HFF-Myc (cell line): ENCODE measurements around the gene FETUB.
"Not testable (repeated sequence)": the region's sequence is repeated elsewhere in the genome, so short reads cannot be mapped to it uniquely, and the experiment has no call there.

Experiments
- DNase-seq: peaks from one replicate; pipeline ENCODE4 v3.0.0-alpha.2; 2011; ENCODE audit warnings: low read depth; ENCODE audit errors: extremely low read depth
- H3K4me3 ChIP-seq: replicated peaks from 2 replicates; pipeline ENCODE4 v1.5.1; 2011; ENCODE audit warnings: low read depth, mild to moderate bottlenecking, control low read depth, low read length
- TF ChIP-seq, protein P1 (sequence below): IDR thresholded peaks from 2 replicates; pipeline ENCODE4 v1.5.1; 2012; ENCODE audit warnings: mild to moderate bottlenecking, low read depth, low read length, control low read depth; ENCODE audit errors: missing control alignments

The FETUB gene

DNA sequence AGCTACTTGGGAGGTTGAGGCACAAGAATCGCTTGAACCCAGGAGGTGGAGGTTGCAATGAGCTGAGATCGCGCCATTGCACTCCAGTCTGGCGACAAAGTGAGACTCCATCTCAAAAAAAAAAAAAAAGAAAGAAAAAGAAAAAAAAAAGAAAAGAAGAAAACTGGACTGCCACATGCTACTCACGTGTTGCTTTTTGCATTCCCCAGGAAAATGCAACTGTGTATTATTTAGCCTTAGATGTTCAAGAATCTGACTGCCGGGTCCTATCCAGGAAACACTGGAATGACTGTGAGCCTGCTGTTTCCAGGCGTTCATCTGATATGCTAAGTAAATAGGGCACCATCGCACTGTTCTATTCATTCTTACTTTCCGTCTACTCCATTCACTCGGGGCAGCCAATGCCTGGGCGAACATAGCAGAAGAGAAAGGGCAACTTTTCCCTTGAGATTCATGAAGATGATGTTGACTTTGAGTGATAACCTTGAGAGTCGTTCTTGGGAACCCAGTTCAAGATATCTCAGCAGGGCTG, 47.0 kb downstream of the FETUB start:
- DNase-seq, result no peak
- TF ChIP-seq, protein P1, sequence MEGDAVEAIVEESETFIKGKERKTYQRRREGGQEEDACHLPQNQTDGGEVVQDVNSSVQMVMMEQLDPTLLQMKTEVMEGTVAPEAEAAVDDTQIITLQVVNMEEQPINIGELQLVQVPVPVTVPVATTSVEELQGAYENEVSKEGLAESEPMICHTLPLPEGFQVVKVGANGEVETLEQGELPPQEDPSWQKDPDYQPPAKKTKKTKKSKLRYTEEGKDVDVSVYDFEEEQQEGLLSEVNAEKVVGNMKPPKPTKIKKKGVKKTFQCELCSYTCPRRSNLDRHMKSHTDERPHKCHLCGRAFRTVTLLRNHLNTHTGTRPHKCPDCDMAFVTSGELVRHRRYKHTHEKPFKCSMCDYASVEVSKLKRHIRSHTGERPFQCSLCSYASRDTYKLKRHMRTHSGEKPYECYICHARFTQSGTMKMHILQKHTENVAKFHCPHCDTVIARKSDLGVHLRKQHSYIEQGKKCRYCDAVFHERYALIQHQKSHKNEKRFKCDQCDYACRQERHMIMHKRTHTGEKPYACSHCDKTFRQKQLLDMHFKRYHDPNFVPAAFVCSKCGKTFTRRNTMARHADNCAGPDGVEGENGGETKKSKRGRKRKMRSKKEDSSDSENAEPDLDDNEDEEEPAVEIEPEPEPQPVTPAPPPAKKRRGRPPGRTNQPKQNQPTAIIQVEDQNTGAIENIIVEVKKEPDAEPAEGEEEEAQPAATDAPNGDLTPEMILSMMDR, result no peak
- no peak overlapping the region for H3K4me3 ChIP-seq

DNA sequence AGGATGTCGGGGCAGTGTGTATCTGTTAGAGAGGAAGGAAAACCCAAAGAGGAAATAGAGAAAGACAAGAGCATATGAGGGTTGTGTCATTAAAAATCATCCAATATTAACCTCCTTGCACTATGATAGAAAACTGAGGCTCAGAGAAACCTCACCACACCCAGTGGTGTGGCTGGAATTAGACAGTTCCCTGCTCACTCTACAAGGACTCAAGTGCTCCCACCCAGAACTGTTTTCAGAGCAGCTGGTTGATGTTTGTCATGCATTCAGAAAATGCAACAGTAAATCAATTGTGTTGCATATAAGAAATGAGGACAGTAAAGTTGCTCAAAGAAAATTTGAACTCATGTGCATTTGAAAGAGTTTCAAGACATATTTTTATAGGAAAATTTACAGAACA, 50.1 kb downstream of the FETUB start:
- not testable (repeated sequence) for DNase-seq, H3K4me3 ChIP-seq

DNA sequence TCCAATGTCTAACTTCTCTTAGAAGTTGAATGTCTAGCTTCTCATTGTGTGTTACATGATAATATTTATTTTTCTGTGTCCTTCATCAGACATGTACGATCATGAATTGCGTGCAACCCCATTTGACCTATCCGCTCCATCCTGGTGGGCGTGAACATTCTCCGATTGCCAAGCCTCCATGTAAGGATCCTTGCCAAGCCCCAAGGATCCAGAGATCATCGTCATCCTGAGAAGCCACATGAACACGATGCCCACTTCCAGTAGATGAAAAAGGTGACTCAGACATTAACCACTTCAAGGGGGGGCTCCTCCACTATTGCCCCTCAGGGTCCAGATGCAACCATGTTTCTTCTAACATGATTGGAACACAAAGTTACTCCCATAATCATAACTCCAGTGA, 51.5 kb downstream of the FETUB start:
- DNase-seq, result no peak
- TF ChIP-seq, protein P1, result no peak
- H3K4me3 ChIP-seq, result no peak overlapping the region

DNA sequence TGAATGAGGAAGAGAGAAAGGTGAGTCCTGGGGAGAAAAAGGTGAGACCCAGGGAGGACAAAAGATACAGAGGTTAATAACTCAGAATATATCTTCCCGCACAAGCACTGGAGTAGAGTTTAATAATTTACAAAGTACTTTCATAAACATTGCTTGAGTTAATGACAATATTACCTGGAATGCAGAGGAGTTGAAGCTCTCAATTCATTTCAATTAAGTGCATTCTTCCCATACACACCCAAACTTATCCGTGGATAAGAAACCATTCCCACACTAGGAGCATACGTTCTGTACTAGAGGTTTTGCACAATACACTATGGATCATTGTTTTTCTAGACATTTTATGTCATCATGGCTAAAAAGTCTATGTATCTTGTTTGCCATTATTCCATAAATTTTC, 53.6 kb downstream of the FETUB start:
- H3K4me3 ChIP-seq, result no peak overlapping the region
- TF ChIP-seq, protein P1, result no peak
- DNase-seq, result no peak

DNA sequence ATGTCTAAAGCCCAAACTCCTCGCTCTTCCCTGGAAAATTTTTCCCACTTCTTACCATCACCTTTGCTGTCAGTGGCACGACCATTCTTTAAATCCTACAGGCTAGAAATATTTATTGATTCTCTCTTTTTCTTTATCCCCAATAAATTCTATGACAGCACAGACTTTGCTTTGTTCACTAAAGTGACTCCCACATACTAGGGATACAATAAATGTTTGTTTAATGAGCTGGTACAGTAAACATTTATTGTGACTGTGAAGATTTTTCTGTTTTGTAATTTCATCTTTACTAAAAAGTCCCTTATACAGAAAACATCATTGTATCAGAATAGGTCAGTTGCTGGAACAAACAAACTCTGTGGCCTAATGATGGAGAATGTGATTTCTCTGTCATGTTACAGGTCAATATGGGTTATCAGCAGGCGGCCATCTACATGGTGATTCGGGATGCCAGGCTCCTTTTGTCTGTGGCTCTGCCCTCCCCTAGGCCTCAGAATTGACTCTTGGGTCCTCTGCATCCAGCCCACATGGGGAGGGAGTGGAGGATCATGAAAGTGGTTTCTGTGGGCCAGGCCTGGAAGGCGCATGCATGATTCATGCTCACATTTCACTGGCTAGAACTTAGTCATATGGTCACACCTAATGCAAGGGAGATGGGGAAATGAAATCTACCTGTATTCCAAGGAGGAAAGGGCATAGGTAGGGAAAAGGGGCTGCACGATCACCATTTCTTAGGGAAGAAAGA, 54.3 kb downstream of the FETUB start:
- H3K4me3 ChIP-seq, result no peak overlapping the region
- DNase-seq, result no peak
- TF ChIP-seq, protein P1, result no peak

DNA sequence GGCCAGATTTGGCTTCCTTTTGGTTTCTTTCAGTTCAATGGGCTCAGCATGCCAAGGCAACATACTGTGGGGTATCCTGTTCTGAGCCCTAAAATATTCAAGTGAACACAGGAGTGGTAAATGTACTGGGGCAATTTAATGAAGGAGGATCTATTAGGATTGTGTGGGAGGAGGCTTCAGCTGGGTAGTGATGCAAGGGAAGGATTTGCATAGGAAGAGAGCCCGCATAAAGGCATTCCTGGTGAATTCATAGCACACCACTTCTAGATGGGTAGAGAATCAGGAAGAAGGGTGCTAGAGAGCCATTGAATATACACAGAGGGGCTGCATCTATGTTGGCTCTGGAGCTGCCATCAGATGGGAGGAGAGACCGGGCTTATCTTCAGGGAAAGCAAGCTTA, 56.3 kb downstream of the FETUB start:
- no peak for DNase-seq
- H3K4me3 ChIP-seq, result no peak overlapping the region
- TF ChIP-seq, protein P1, result no peak

DNA sequence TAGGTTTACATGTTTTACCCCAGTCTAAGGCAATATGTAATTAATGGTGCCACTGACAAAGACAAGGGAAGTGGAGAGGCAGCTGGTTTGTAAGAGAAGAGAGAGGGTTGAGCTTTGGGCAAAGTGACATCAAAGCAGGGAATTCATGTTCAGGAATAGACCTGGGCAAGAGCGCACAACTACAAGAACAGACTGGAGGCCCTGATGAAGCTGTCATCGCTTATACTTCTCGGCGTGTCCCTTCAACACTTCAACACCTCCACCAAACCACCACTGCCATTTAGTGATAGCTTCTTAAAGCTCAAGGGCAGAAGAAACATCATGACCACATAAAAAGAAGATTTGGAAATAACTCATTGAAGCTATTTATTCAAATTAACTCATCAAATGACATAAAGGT, 57.3 kb downstream of the FETUB start:
- DNase-seq, result no peak
- TF ChIP-seq, protein P1, result no peak
- H3K4me3 ChIP-seq, result no peak overlapping the region
